H9 (cell line): ENCODE data around the gene ANKIB1. TPM values are rescaled to one million over a fixed set of nuclear protein-coding genes. Genes with fewer than 3 reads are reported as not detected.

Experiments
- DNase-seq: peaks from one replicate; pipeline ENCODE4 v3.0.0-alpha.2; 2017
- H2AFZ ChIP-seq: one replicate; pipeline ENCODE4 v1.6.1; 2013; ENCODE audit warnings: mild to moderate bottlenecking, low read length, control low read depth, moderate library complexity
- H2AK5ac ChIP-seq: 2 replicates; pipeline ENCODE4 v1.6.1; 2013; ENCODE audit warnings: low read length, control low read depth, mixed read lengths; ENCODE audit not compliant: insufficient read length
- H2BK120ac ChIP-seq: one replicate; pipeline ENCODE4 v1.6.1; 2013; ENCODE audit warnings: low read depth, mild to moderate bottlenecking, low read length, control low read depth, inconsistent platforms; ENCODE audit not compliant: poor library complexity, severe bottlenecking
- H2BK12ac ChIP-seq: 2 replicates; pipeline ENCODE4 v1.6.1; 2013; ENCODE audit warnings: low read length, control low read depth, mixed read lengths, low read depth; ENCODE audit not compliant: insufficient read length
- H2BK15ac ChIP-seq: 2 replicates; pipeline ENCODE4 v1.6.1; 2013; ENCODE audit warnings: low read depth, low read length, control low read depth
- H2BK20ac ChIP-seq: one replicate; pipeline ENCODE4 v1.6.1; 2013; ENCODE audit warnings: low read depth, mild to moderate bottlenecking, low read length, control low read depth, inconsistent platforms; ENCODE audit not compliant: poor library complexity, severe bottlenecking
- H2BK5ac ChIP-seq: 2 replicates; pipeline ENCODE4 v1.6.1; 2013; ENCODE audit warnings: low read length, control low read depth, mixed read lengths; ENCODE audit not compliant: insufficient read length
- H3K14ac ChIP-seq: 2 replicates; pipeline ENCODE4 v1.6.1; 2013; ENCODE audit warnings: low read length, control low read depth; ENCODE audit not compliant: insufficient read depth
- H3K18ac ChIP-seq: 2 replicates; pipeline ENCODE4 v1.6.1; 2013; ENCODE audit warnings: low read depth, mild to moderate bottlenecking, mixed read lengths, low read length, control low read depth; ENCODE audit not compliant: insufficient read length
- H3K23ac ChIP-seq: 2 replicates; pipeline ENCODE4 v1.6.1; 2013; ENCODE audit warnings: low read length, control low read depth, mixed read lengths, low read depth; ENCODE audit not compliant: insufficient read length
- H3K23me2 ChIP-seq: 2 replicates; pipeline ENCODE4 v1.6.1; 2013; ENCODE audit warnings: low read depth, mild to moderate bottlenecking, mixed read lengths, low read length, control low read depth; ENCODE audit not compliant: insufficient read length, poor library complexity, severe bottlenecking
- H3K27ac ChIP-seq: 2 replicates; pipeline ENCODE4 v1.5.1; 2013; ENCODE audit warnings: low read length, control low read depth, mixed read lengths, low read depth; ENCODE audit not compliant: insufficient read length
- H3K27me3 ChIP-seq: 2 replicates; pipeline ENCODE4 v1.6.1; 2013; ENCODE audit warnings: low read length, control low read depth, inconsistent platforms; ENCODE audit not compliant: insufficient read depth
- H3K4ac ChIP-seq: 2 replicates; pipeline ENCODE4 v1.6.1; 2013; ENCODE audit warnings: low read depth, mild to moderate bottlenecking, control low read depth, inconsistent platforms, low read length, moderate library complexity
- H3K4me1 ChIP-seq: 2 replicates; pipeline ENCODE4 v1.6.1; 2013; ENCODE audit warnings: low read length, control low read depth, inconsistent platforms; ENCODE audit not compliant: insufficient read depth
- H3K4me2 ChIP-seq: 2 replicates; pipeline ENCODE4 v1.6.1; 2013; ENCODE audit warnings: low read length, control low read depth, mixed read lengths; ENCODE audit not compliant: insufficient read length, insufficient read depth
- H3K56ac ChIP-seq: 2 replicates; pipeline ENCODE4 v1.6.1; 2013; ENCODE audit warnings: low read depth, mild to moderate bottlenecking, mixed read lengths, low read length, control low read depth; ENCODE audit not compliant: insufficient read length
- H3K79me1 ChIP-seq: 2 replicates; pipeline ENCODE4 v1.6.1; 2013; ENCODE audit warnings: low read depth, mild to moderate bottlenecking, moderate library complexity, low read length, control low read depth, inconsistent platforms; ENCODE audit not compliant: insufficient read depth, poor library complexity, severe bottlenecking
- H3K79me2 ChIP-seq: 2 replicates; pipeline ENCODE4 v1.6.1; 2013; ENCODE audit warnings: low read length, control low read depth, inconsistent platforms; ENCODE audit not compliant: insufficient read depth
- H3K9ac ChIP-seq: 2 replicates; pipeline ENCODE4 v1.6.1; 2013; ENCODE audit warnings: low read length, control low read depth, mixed read lengths; ENCODE audit not compliant: insufficient read length; ENCODE audit errors: extremely low read depth
- H3K9me3 ChIP-seq: one replicate; pipeline ENCODE4 v1.6.1; 2013; ENCODE audit warnings: low read depth, low read length, inconsistent platforms; ENCODE audit not compliant: control insufficient read depth
- H3T11ph ChIP-seq: one replicate; pipeline ENCODE4 v1.6.1; 2013; ENCODE audit warnings: mild to moderate bottlenecking, low read length, control low read depth, inconsistent platforms
- H4K20me1 ChIP-seq: one replicate; pipeline ENCODE4 v1.6.1; 2013; ENCODE audit not compliant: control insufficient read depth, insufficient read length, insufficient read depth
- H4K5ac ChIP-seq: 2 replicates; pipeline ENCODE4 v1.6.1; 2013; ENCODE audit warnings: low read depth, mild to moderate bottlenecking, mixed read lengths, low read length, control low read depth; ENCODE audit not compliant: insufficient read length
- H4K8ac ChIP-seq: replicated peaks from 2 replicates; pipeline ENCODE4 v1.6.1; 2013; ENCODE audit warnings: low read length, control low read depth, mixed read lengths, low read depth; ENCODE audit not compliant: insufficient read length
- H4K91ac ChIP-seq: 2 replicates; pipeline ENCODE4 v1.6.1; 2013; ENCODE audit warnings: low read depth, mild to moderate bottlenecking, moderate library complexity, mixed read lengths, low read length, control low read depth; ENCODE audit not compliant: insufficient read length
- H3K27ac Mint-ChIP-seq, 3 experiments: 2 replicates in 2 of 3; 3 replicates in 1 of 3; pipeline ENCODE4 v1.8.0; 2020 to 2021; ENCODE audit warnings: mixed read lengths in 3 of 3, mild to moderate bottlenecking in 1 of 3, moderate library complexity in 1 of 3
- H3K27me3 Mint-ChIP-seq: 2 replicates; pipeline ENCODE4 v1.8.0; 2021; ENCODE audit warnings: low read depth, mild to moderate bottlenecking, moderate library complexity, mixed read lengths
- H3K36me3 Mint-ChIP-seq, 3 experiments: 2 replicates in 2 of 3; 3 replicates in 1 of 3; pipeline ENCODE4 v1.8.0; 2020 to 2021; ENCODE audit warnings: low read depth in 3 of 3, mixed read lengths in 3 of 3; ENCODE audit not compliant: insufficient read depth in 1 of 3
- H3K4me1 Mint-ChIP-seq, 2 experiments: 2 replicates each; pipeline ENCODE4 v1.8.0; 2020; ENCODE audit warnings: mixed read lengths in 2 of 2
- H3K4me3 Mint-ChIP-seq, 2 experiments: 2 replicates in 1 of 2; 3 replicates in 1 of 2; pipeline ENCODE4 v1.8.0; 2020 to 2021; ENCODE audit warnings: mild to moderate bottlenecking in 2 of 2, mixed read lengths in 2 of 2, moderate library complexity in 1 of 2
- H3K9me3 Mint-ChIP-seq, 2 experiments: 2 replicates in 1 of 2; 3 replicates in 1 of 2; pipeline ENCODE4 v1.8.0; 2020; ENCODE audit warnings: mild to moderate bottlenecking in 2 of 2, mixed read lengths in 2 of 2, moderate library complexity in 1 of 2
- WGBS: extraction: QIAGEN DNeasy Blood & Tissue Kit; methylation state at CpG from one replicate; pipeline ENCODE4 v1.1.7; 2013; ENCODE audit warnings: missing lambda C conversion rate, low lambda C conversion rate, mixed read lengths; ENCODE audit not compliant: insufficient read length; ENCODE audit errors: extremely low coverage; 5-methylcytosine and 5-hydroxymethylcytosine counted together
- total RNA-seq: library from RNA; stranded (reverse); gene quantifications from 2 replicates; pipeline ENCODE4 v1.2.1, GENCODE V29; 2021
- TF ChIP-seq, protein P1 (sequence below): fragments of 200-600 bp; sonication (generic); conservative IDR thresholded peaks from 3 replicates; pipeline ENCODE4 v1.8.0; 2021; ENCODE audit warnings: antibody characterized with exemption, mild to moderate bottlenecking

ANKIB1 gene
- total RNA-seq, 1 experiment from 2014 or later = 42.0 TPM

DNA sequence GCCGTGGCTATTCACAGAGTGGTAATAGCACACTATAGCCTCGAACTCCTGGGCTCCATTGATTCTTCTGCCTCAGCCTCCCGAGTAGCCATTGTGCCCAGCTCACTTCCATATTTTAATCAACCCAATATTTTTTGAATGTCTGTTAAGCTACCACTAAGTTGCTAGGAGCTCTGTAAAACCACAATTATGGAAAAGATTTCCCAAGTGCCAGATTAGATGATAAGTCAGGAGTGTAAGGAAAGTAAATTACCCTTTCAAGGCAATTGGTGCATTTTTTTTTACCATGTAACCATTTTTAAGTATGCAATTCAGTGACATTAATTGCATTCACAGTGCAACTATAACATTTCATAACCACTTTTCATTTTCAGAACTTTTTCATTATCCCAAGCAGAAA lies 114.0 kb downstream of the ANKIB1 start:
- TF ChIP-seq, protein P1, sequence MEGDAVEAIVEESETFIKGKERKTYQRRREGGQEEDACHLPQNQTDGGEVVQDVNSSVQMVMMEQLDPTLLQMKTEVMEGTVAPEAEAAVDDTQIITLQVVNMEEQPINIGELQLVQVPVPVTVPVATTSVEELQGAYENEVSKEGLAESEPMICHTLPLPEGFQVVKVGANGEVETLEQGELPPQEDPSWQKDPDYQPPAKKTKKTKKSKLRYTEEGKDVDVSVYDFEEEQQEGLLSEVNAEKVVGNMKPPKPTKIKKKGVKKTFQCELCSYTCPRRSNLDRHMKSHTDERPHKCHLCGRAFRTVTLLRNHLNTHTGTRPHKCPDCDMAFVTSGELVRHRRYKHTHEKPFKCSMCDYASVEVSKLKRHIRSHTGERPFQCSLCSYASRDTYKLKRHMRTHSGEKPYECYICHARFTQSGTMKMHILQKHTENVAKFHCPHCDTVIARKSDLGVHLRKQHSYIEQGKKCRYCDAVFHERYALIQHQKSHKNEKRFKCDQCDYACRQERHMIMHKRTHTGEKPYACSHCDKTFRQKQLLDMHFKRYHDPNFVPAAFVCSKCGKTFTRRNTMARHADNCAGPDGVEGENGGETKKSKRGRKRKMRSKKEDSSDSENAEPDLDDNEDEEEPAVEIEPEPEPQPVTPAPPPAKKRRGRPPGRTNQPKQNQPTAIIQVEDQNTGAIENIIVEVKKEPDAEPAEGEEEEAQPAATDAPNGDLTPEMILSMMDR = no peak
- Mint-ChIP-seq H3K27ac (no peak overlapping the region), H3K27me3 (no peaks in the 10 kb centered on the region), H3K36me3 (peaks cover 5 to 35% (median 7%) of the 10 kb centered on the region in 3 experiments; a peak in 6 of 7 replicates), H3K4me3 (no peak overlapping the region), H3K4me1 (no peaks in the 10 kb centered on the region), H3K9me3 (no peaks in the 10 kb centered on the region)
- Histone ChIP-seq H2AK5ac (no peak overlapping the region), H4K8ac (no peak overlapping the region), H2BK15ac (no peak overlapping the region), H3K23me2 (no peaks in the 10 kb centered on the region), H3K4me2 (no peak overlapping the region), H3K23ac (no peak overlapping the region), H4K20me1 (no peaks in the 10 kb centered on the region), H3K79me1 (no peaks in the 10 kb centered on the region), H2BK5ac (no peak overlapping the region), H3K4me1 (no peaks in the 10 kb centered on the region), H3T11ph (no peak overlapping the region), H3K4ac (no peak overlapping the region), H3K18ac (no peak overlapping the region), H2BK12ac (no peak overlapping the region), H3K9ac (no peak overlapping the region), H3K56ac (no peak overlapping the region), H3K14ac (no peak overlapping the region), H2BK20ac (no peak overlapping the region), H3K9me3 (no peaks in the 10 kb centered on the region), H2AFZ (no peak overlapping the region), H3K79me2 (no peaks in the 10 kb centered on the region), H3K27ac (no peak overlapping the region), H4K5ac (no peak overlapping the region), H2BK120ac (no peak overlapping the region), H4K91ac (no peak overlapping the region), H3K27me3 (no peaks in the 10 kb centered on the region)
- no peak for DNase-seq
- WGBS = no CpG with 5 or more reads among the region's 3 CpGs
